GM19035 (cell line): ENCODE measurements around the gene RND2.
A peak's percentile ranks its signal among the peaks of the same experiment; 100 is the strongest.

ENCODE experiments used
- ATAC-seq: cut with Tn5 transposase; IDR thresholded peaks from one replicate; pipeline ENCODE4 v1.9.1; 2021; ENCODE audit not compliant: unreplicated experiment

RND2 gene

GRCh38 chr17:43006639-43007551 is 18.1 kb upstream of the RND2 start, which contains the start of gene IFI35:
IFI35 (plus strand) TSS chr17:43006784; CDS start chr17:43006948, 164 bp downstream.
- ATAC-seq = peak; percentile 83

DNA sequence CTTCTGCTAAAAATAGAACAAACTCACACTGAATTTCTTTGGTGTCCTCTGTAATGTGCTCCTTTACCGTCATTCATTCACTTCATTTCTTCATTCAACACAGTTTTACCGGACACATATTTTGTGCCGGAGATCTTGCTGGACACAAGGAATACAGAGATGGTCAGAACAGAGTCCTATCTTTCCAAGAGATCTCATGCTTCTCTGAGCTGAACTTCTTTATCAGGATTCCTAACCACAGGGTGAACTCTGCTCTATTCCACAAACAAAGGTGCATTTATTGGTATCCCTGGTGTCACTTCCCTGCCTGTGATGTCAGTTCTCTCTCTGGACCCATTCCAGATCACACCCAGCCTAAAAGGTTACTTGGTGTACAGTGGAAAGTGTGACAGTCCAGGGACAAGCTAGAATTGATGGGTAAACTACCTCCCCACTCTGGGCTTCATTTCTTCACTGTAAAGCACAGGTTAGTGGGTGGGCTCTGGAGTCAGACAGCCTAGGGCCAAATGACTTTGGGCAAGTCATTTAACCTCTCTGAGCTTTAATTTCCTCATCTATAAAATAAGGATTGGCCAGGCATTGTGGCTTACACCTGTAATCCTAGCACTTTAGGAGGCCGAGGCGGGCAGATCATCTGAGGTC is 14.2 kb upstream of the RND2 start:
- no peak for ATAC-seq

- ATAC-seq = no peak
These were observed 13.1 kb upstream of the RND2 start for GRCh38 chr17:43011728-43012472.

- ATAC-seq = no peak
These were observed 11.7 kb upstream of the RND2 start for GRCh38 chr17:43013296-43013695.

DNA sequence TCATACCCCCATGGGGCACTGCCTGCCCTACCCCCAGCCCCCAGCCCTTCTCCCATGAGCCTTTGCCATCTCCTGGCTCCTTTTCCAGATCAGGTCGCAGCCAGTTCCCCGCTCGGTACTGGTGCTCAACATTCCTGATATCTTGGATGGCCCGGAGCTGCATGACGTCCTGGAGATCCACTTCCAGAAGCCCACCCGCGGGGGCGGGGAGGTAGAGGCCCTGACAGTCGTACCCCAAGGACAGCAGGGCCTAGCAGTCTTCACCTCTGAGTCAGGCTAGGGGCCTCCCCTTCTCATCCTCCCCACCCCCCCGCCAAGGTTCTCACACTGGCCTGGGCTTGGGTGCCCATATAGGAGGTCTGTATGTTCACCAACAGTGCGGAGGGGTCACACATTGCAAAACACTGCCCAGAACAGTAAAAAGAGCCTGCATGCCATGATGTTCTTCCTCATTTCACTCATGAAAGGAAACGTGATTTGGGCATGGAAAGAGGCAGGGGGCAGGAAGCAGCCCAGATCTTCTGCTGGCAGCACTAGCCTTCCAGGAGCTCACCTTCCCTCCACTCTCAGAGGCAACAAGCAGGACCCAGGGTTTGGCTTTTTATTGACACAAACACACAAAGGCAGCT is 10.9 kb upstream of the RND2 start:
- no peak for ATAC-seq

- no peak for ATAC-seq
These were observed 10.1 kb upstream of the RND2 start for GRCh38 chr17:43014649-43015542.

- no peak for ATAC-seq
These were observed 9.5 kb upstream of the RND2 start for GRCh38 chr17:43015579-43015978.

GRCh38 chr17:43016216-43016615 is 8.8 kb upstream of the RND2 start:
- ATAC-seq = no peak

GRCh38 chr17:43018008-43018853 is 6.8 kb upstream of the RND2 start:
- ATAC-seq = no peak

GRCh38 chr17:43018932-43019331 is 6.1 kb upstream of the RND2 start:
- no peak for ATAC-seq

DNA sequence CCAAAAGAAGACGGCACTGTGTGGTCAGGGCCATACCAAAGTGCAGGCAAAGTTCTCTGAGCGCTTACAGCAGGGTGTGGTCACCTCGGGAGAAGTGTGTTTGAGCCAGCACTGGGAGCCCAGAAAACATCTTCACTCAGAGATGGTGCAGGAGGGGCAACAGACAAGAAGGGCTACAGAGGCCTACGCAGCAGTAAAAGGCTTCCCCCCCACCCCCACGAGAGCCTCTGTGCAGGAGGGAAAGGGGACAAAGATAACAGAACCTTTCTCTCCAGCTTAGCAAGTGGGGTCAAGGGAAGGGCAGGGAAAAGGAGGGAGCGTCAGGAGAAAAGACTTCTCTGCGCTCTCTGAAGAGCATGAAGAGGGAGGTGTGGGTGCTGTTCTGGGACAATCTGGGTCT is 5.6 kb upstream of the RND2 start:
- no peak for ATAC-seq

DNA sequence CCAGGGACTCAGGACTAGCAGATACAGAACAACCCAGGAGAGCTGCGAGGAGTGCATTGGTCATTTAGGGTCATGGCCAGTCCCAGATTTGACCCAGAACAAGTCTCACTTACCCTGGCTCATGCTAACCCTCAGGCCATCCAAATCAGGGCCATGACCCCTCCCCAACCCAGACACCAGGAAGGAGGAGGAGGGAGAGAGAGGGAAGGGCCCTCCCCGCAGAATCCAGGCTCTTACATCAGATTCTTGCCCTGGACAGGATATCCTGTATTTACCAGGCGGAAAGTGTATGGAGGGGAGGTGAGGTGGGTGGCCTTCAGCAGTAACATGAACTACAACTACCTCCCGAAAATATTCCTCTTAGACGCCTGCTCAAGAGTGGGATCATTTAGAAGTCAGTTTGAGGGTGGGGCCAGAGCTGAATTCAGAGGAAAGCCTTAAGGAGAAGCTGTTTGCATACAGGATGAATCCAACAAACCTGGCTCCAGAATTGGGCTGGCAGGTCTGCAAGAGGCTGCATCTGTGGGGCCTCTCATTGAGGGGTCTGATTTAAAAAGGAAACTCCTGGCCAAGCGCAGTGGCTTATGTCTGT is 4.9 kb upstream of the RND2 start:
- no peak for ATAC-seq

GRCh38 chr17:43020789-43021740 is 4.0 kb upstream of the RND2 start:
- no peak for ATAC-seq

- no peak for ATAC-seq
These were observed 3.1 kb upstream of the RND2 start, which contains the start of gene VAT1 for GRCh38 chr17:43021741-43022512. VAT1 (minus strand) TSS chr17:43022385; CDS start chr17:43022322, 63 bp downstream.

DNA sequence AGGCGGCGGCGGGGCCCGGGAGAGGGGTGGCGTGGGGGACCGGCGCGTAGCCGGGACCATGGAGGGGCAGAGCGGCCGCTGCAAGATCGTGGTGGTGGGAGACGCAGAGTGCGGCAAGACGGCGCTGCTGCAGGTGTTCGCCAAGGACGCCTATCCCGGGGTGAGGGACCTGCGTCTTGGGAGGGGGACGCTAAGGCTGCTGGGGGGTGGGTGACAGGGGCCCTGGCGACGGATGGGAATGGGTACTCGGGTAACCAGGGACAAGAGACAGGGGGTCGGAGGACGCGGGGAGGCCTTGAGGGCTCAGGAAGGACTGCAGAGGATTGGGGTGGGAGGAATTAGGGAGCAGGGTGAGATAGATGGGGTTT is 243 bp downstream of the RND2 start:
- ATAC-seq = no peak

DNA sequence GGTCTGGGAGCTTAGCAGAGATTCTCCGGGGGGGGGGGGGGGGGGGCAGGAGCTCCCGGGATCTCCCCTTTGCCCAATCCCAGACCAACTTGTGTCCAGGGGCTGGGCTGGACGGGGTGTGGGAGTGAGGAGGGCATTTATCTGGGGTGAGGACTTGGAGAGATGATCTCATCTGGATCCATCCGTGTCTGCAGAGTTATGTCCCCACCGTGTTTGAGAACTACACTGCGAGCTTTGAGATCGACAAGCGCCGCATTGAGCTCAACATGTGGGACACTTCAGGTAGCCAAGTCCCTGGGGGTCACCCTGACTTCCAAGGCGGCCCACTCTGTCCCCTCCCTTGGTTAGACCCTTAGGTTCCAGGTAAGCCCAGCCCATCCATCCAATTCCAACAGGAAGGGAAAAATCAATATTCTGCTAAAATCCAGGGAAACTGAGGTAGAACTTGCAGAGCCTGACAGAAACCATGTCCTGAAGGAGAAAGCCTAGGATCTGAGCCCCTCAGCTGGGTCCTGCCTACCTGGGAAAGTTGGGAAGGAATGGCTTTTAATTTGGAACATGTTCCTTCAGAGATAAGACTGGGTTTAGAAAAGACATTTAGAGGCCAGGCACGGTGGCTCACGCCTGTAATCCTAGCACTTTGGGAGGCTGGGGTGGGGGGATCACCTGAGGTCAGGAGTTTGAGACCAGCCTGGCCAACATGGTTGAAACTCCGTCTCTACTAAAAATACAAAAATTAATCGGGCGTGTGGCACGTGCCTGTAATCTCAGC is 921 bp downstream of the RND2 start:
- ATAC-seq = no peak
